ENCODE measurements around the gene CA11.
A peak's percentile ranks its signal among the peaks of the same experiment; 100 is the strongest.

DNA sequence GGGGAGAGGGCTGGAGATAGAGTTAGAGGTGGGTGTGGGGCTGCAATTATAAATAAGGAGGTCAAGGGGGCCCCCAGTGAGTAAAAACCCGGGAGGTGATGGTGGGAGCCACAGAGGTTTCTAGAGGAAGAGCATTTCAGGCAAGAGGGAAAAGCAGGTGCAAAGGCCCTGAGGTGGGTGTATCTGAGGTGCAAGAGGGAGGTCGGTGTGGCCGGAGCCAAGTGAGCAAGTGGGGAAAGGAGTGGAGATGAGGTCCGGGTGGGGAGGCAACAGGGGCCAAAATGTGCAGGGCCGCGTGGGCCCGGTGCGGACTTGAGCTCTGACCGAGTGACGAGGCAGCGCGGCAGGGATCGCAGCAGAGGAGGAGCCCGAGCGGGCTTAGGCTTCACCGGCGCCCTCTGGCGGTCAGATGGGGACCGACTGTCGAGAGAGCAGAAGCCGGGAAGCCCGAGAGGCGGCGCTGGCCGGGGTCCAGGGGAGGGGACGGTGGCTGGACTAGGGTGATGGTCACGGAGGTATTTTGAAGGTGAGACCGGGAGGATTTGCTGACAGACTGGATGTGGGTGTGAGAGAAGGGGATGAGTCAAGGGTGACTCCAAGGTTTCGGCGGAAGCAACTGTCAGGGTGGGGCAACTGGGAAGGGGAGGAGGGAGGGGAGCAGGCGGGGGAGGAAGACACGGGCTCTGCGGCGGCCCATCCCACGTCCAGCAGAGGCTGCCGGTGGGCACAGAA is 57.2 kb downstream of the CA11 start:
- TF ChIP-seq CTCF (IDR thresholded peaks at IDR 0.05) (peak; percentile 89 to 98 (median 96)), POLR2A (IDR thresholded peaks at IDR 0.05) (no peak), POLR2AphosphoS5 (IDR thresholded peaks at IDR 0.05) (peak in 2 of 3 donors; percentile 10 to 26)

Measured in transverse colon (tissue), 4 donors.